Suppressor macrophage treated with lipopolysaccharide for 4 hours (primary cell): ENCODE measurements around the gene FAF1.
"Not testable (repeated sequence)": the region's sequence is repeated elsewhere in the genome, so short reads cannot be mapped to it uniquely, and the experiment has no call there.

ENCODE experiments used
- DNase-seq: peaks from one replicate; pipeline ENCODE4 v3.0.0-alpha.2; 2020

Gene FAF1

GRCh38 chr1:50959913-50960844 lies at the start of gene FAF1:
Gene FAF1 (minus strand): TSS chr1:50960267. CDS start chr1:50959811, 456 bp downstream.
- DNase-seq, result peak; percentile 96

GRCh38 chr1:51009381-51009780 lies 49.3 kb upstream of the FAF1 start:
- DNase-seq, result no peak

DNA sequence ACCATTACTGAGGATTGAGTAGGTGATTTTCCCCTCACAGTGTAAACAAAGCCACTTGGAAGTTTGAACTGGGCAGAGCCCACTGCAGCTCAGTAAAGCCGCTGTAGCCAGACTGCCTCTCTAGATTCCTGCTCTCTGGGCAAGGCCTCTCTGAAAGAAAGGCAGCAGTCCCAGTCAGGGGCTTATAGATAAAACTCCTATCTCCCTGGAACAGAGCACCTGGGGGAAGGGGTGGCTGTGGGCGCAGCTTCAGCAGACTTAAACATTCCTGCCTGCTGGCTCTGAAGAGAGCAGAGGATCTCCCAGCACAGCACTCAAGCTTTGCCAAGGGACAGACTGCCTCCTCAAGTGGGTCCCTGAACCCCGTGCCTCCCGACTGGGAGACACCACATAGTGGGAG lies 45.5 kb upstream of the FAF1 start:
- DNase-seq, result not testable (repeated sequence)

DNA sequence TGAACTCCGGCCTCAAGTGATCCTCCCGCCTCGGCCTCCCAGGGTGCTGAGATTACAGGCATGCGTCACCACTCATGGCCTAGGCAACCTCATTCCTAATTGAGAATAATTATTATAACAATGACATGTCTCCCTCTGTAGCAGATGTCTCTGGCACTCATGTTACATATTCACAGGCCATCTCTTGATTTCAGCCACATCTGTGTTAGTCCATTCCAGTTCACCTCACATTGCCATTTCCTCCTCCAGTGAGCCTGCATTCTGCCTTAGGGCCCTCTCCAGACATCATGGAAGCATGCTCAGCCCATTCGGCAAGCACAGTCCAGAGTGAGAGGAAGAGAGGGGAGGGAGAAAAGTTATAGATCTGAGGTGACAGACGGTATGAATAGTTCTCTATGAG lies 42.4 kb upstream of the FAF1 start:
- no peak for DNase-seq

DNA sequence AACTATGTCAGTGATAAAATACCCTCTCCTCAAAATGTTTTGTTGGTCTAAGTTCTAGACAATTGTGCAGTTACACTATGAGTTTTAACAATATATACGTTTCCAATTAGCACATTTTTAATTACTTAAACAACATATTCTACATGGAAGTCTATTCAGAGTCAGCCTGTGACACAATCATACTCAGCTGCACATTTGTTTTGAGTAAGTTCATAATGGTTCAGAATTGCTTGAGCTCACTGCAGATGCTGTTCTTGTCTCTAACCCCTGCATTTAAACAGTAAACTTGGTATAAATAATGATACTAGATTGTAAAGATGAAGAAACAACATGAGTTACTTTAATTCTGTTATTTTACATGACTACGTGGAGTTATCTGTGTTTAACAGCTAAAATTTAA lies 40.6 kb upstream of the FAF1 start:
- no peak for DNase-seq

DNA sequence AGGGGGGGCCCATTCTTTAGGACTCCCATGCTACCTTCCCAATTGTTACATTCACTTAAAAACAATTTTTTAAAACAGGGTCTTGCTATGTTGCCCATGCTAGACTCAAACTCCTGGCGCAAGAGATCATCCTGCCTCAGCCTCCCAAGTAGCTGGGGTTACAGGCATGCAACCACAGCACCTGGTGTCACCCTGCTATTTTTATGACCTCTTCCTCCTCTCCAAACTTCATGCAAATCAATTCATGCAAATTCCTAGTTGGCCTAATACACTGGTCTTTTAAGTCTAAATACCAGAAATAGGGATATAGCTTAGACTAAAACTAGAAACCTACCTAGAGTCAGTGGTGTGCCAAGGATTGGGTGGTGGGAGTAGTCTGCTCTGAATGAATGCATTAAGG lies 40.1 kb upstream of the FAF1 start:
- no peak for DNase-seq

GRCh38 chr1:50999375-50999774 lies 39.3 kb upstream of the FAF1 start:
- not testable (repeated sequence) for DNase-seq

- DNase-seq, result no peak
These were observed 36.0 kb upstream of the FAF1 start for GRCh38 chr1:50996083-50996482.

- no peak for DNase-seq
These were observed 35.6 kb upstream of the FAF1 start for GRCh38 chr1:50995651-50996050.

DNA sequence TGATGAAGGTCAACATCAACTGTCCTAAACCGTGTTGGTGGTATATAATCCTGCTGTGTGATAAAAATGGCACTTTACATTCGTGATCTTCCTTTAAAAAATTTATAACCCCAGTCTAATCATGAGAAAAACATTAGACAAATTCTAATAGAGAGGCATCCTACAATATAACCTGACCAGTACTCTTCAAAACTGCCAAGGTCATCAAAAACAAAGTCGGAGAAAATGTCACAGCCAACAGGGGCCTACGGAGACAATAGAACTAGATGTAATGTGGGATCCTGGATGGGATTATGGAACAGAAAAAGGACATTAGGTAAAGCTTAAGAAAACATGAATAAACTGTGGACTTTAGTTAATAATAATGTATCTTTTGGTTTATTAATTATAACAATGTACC lies 34.9 kb upstream of the FAF1 start:
- DNase-seq, result no peak

DNA sequence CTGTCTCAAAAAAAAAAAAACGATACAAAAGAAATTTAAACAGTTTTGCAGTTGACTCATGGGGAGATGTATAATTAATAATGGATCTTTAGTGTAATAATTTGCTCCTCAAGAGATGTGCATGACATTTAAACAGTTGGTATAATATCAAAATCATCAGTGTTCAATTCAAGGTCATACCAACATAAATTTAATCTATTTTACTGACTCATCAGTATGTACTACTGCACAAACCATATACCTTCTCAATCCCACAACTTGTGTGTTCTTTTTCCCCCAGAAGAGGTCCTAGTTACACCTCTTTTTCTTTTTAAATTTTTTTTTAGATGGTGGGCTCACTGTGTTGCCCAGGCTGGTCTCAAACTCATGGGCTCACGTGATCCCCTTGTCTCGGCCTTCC lies 33.6 kb upstream of the FAF1 start:
- DNase-seq, result no peak

GRCh38 chr1:50992532-50993318 lies 32.7 kb upstream of the FAF1 start:
- no peak for DNase-seq

DNA sequence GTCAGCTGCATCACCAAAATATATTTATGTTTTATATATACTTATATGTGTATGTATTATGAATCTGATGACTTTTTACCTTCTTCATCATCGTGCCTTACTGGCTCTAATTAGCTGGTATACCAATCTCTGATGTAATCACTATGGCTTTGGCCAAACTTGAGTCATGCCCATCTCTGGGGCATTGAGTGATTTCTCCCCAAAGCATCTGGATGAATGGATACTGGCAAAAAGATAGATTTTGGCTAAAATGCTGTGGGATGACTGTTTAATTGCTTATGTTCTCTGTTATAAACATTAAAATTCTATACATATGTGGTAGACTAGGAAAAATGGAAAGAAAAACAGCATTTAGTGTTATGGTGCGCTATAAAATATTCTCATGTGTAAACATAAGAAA lies 29.6 kb upstream of the FAF1 start:
- DNase-seq, result no peak

- no peak for DNase-seq
These were observed 26.6 kb upstream of the FAF1 start for GRCh38 chr1:50986653-50987052.

GRCh38 chr1:50985094-50985493 lies 25.0 kb upstream of the FAF1 start:
- DNase-seq, result no peak

DNA sequence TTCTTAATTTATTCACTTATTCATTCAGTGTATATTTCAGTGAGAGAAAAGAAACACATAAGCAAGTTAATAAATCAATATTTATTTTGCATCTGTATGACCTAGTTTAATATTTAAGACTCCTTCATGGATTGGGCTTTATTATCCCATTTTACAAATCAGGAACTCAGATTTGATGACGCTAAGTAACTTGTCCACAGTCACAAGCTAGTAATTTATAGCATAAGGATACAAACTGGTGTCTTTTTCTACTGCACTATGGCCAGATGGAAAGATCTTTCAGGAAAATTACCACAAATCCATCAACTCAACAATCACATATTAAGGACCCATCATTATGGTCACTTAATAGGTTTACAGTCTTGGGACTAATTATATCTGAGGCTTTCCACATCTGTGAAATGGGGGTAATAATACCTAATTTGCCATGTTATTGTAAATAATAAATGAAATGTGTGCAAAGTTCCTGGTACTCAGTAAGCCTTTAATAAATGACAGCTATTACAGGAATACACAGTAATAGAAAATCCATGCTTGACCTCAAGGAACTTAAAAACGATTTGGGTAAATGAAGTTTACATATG lies 23.2 kb upstream of the FAF1 start:
- DNase-seq, result no peak

DNA sequence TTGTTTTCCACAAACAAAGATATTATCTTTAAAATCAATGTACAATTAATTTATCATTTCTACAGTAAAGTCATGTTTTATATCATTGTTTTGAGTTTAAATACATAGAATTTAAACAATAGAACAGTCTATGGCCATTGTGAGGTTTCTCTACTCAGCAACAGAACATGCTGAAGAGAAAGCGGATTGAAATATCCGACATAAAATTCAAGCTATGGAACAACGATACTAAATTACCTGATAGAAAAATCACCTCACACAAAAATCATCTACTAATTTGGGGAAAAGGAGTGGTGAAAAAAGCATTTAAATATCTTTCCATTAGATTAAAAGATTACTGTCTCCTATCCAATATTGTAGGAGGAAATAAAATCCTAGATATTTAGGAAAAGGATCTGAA lies 22.5 kb upstream of the FAF1 start:
- no peak for DNase-seq

- DNase-seq, result no peak
These were observed 21.7 kb upstream of the FAF1 start for GRCh38 chr1:50981741-50982140.

GRCh38 chr1:50980505-50980904 lies 20.4 kb upstream of the FAF1 start:
- DNase-seq, result no peak

- no peak for DNase-seq
These were observed 19.9 kb upstream of the FAF1 start for GRCh38 chr1:50979937-50980336.

DNA sequence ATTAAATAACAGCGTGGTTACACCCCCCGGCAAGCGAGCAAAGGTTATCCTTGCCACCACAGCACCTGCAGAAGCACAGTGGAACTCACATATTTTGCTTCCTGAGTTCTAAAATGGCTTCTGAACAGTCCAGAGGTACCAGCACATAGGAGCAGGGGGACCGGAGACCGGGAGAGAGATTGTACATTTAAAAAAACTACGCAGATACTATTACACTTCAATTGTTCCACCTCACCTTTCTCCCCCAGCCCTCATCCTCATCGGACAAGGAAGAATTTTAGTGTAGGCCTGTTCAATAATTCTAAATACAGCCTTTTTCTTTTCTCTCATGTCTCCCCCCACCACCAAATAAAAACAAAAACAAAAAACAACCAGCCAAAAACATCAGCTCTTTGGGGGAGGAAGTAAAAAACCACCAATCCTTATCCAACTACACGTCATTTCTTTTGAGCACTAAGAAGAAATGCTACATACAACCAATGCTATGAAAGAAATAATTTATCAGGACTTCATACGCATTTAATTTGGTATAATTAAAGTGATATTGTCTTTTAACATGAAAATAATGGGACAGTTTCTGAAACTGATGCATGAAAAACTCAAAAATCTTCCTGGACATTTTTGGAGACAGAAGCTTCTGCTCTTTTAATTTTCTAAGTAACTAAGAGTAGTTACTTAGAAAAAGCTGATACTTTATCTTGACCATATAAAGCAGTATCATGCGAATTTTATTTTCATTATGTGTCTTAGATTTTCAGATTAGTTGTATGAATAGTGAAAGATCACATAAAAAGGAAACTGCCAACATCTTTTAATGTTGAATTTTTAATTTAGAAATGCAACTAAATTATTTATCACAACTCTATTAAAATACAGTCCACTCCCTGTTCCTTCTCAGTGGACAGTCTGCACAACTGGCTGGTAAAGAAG lies 19.1 kb upstream of the FAF1 start:
- no peak for DNase-seq

- DNase-seq, result peak; percentile 29
These were observed 18.2 kb upstream of the FAF1 start for GRCh38 chr1:50978144-50978851.
